ENCODE results near the gene MCF2L.

Gene MCF2L

DNA sequence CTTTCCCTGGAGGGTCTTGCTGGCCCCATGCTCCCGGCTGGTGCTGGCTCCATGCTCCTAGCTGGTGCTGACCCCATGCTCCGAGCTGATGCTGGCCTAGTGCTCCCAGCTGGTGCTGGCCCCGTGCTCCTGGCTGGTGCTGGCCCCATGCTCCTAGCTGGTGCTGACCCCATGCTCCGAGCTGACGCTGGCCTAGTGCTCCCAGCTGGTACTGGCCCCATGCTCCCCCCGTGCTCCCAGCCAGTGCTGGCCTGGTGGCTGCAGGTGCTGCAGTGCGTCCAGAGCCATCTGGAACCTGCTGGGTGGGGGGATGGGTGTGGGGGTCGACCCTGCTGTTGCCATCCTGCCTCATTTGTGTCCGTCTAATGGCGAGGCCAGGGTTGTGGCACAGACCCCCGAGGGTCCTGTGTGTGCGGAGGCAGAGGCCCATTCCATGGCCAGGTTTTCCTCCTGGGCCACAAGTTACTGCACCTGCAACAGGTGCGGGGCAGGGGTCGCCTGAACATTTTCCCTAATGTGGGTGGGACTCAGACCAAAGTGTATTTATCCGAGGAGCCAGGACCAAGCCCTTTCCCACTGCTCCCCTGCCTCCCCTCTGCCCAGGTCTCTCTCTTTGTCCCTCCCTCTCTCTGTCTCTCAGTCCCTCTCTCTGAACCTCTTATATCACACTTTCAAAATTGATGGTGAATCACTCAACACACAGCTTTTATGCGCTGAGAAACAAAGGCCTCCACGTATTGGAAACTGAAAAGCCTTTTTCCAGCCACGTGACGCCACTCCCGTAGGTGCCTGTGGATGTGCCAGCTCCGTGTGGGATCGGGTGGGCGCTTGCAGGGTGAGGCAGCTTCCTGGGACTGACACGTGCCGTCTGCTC, 45.1 kb downstream of the MCF2L start:
- in situ Hi-C loops (cut with MboI; ENCODE audit: low sequenced_read_pairs) = no loop called here

- in situ Hi-C loops (cut with MboI; ENCODE audit: low sequenced_read_pairs) = no loop called here
These were observed 46.0 kb downstream of the MCF2L start for GRCh38 chr13:113014752-113015745.

GRCh38 chr13:113015826-113016525, 47.0 kb downstream of the MCF2L start:
- in situ Hi-C loops (cut with MboI; ENCODE audit: low sequenced_read_pairs) = no loop called here

DNA sequence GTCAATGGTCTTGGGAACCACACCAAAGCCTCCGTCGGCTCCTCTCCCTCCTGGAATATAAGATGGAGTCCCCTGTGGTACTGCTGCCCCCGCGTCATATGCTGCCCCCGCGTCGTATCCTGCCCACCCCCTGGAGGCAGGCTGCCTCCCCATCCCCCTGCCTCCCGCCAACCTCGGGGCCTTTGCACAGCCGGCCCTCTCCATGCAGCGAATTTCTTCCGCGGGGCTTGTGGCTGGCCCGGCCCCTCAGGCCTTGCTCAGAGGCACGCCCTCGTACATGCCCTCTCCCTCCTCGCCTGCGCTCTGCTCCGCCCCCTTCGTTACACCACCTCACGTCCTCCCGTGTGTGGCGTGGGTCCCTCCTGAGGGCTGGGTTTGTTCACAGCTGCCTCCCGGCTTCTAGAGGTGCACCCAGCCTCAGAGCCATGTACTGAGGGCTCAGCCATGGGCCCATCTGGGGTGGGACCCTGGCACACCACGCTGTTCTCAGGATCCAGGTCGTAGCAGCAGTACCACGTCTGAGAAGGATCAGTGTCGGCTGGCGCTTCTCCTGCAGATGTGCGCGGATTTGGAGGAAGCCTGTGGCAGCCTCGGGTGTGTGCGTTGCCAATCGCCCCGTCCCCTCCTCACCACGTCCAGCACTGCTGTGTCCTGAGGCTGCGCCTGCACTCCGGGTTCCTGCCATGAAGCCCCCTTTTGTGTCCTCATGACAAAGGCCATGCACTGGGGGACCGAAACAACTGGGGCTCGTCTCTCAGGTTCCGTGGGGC, 47.7 kb downstream of the MCF2L start:
- in situ Hi-C loops (cut with MboI; ENCODE audit: low sequenced_read_pairs) = no loop called here

DNA sequence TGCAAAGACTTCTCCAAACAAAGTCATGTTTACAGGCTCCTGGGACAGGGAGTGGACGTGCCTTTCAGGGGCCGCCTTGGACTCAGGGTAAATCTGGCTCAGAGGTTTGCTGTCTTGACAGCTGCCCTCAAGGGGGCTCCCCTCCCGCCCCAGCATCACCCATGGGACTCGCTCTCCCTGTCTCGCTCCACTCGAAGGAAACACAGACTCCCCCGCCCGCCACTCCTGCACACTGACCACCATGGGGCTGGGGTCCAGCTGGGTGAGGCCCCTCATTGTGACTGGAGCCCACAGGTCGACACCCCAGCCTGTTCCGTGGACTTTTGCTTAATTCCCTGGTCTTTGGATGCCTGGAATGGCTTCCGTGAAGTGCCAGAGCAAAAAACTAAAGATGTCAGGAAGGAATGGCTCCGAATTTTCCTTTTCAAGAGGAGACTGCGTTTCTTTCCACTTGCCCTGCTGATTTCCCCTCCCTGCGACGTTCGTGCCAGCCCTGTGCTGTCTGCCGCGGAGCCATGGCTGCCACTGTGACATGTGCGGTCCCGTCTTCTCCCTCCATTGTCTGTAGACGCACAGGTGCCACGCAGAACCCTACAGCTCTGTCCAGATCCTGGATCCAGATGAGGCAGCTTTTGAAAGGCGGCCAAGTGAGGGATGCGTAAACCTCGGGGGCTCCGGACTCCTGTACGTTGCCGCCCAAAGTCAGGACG, 48.6 kb downstream of the MCF2L start:
- in situ Hi-C loops (cut with MboI; ENCODE audit: low sequenced_read_pairs) = no loop called here

- in situ Hi-C loops (cut with MboI; ENCODE audit: low sequenced_read_pairs) = no loop called here
These were observed 49.9 kb downstream of the MCF2L start for GRCh38 chr13:113018676-113019465.

GRCh38 chr13:113020323-113021080, 51.5 kb downstream of the MCF2L start:
- in situ Hi-C loops (cut with MboI; ENCODE audit: low sequenced_read_pairs) = no loop called here

DNA sequence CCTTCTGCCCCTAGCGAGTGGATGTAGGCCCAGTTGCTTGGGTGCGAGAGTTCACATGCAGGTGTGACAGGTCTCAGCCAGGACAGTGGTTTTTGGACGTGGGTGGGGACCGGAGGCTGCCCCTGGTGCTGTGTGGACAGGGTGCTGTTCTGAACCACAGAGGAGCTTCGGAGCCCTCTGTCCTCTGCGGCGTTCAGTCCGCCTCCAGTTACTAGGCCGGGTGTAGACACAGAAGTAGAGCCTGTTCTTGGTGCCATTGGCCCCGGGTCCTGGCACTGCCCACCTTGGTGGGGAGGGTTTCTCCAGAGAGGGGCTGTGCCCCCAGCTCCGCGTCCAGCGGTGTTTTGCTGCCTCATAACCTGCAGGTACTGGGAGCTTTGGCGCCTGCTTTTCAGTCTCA, 52.4 kb downstream of the MCF2L start:
- in situ Hi-C loops (cut with MboI; ENCODE audit: low sequenced_read_pairs) = no loop called here

DNA sequence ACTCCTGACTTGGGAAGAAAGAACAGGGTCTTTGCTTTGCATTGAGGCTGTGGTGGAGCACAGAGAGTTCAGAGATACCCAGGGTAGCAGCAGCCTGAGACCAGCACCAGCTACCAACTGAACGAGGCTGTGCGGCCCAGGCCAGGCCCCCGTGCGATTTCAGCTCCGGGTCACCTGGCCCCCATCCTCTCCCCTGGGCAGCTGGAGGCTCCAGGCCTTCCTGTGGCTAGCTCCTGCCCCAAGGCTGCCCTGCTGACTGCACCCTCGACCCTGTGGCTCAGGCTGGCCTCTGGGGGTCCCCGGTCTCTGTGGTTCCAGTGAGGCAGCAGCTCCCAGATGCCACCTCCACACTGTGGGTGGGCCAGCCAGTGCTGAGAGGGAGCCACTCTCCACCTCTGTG, 52.8 kb downstream of the MCF2L start:
- in situ Hi-C loops (cut with MboI; ENCODE audit: low sequenced_read_pairs) = no loop called here

DNA sequence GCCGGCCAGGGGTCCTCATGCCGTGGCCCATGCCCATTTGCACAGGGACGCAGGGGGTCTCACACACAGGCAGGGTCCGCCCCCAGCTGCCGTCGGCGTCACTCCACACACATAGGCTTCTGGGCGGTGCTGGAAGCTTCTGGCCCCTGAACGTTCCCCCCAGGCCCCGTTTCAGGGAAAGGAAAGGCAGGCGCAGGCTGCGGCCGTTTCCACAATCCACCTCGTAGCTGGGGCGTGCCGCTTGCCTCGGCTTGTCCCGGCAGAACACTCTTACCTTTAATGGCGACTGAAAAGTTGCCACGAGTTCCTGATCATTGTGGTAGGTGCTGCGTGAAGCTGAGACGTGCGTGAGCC, 53.4 kb downstream of the MCF2L start:
- in situ Hi-C loops (cut with MboI; ENCODE audit: low sequenced_read_pairs) = no loop called here

GRCh38 chr13:113022745-113023574, 53.9 kb downstream of the MCF2L start:
- in situ Hi-C loops (cut with MboI; ENCODE audit: low sequenced_read_pairs) = no loop called here

DNA sequence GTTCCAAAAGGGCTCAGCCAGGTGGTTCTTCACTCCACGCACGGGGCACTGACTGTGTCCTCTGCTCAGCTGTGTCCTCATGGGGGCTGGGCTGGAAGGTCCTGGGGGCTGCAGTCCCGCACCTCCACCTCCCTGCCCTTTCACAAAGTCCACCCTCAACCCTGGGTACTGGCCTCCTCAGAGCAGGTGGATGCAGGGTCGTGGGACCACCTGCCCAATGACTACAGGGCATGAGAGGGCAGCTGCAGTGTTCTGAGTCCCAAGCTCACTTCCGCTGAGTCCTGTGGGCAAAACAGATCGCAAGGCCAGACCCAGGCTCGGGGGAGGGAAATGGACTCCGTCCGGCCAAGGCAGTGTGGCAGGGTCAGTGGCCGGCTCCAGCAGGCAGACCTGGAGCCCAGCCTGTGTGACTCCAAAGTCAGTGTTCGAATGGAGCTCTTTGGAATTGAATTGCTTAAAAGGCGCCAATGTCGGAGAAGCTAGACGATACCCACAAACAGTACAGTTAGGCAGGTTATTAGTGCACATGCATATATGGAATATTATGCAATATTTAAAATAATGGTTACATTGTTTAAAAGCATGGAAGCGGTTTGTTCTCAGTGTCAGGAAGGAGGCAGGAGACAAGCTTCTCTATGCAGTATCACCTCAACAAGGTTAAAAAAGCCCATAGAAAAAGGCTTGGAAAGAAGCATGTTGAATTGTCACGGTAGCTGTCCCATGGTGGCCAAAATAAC, 54.8 kb downstream of the MCF2L start:
- in situ Hi-C loops (cut with MboI; ENCODE audit: low sequenced_read_pairs) = no loop called here

DNA sequence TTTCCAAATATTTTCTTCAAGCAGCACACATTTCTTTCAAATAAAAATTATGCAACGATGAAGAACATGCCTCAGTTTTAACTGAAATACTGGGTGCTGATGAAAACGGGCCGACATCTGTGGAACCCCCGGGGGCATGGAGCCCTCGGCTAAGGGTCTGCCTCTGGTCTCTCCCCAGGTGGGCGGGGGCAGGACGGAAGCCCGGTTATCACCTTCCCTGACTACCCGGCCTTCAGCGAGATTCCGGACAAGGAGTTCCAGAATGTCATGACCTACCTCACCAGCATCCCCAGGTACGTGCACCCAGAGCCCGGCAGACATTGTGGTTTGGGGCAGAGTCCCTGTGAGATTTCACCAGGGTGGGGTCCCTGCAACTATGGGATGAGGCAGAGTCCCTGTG, 55.5 kb downstream of the MCF2L start:
- in situ Hi-C loops (cut with MboI; ENCODE audit: low sequenced_read_pairs) = no loop called here

- in situ Hi-C loops (cut with MboI; ENCODE audit: low sequenced_read_pairs) = no loop called here
These were observed 57.4 kb downstream of the MCF2L start for GRCh38 chr13:113026391-113026910.

GRCh38 chr13:113027095-113027494, 58.1 kb downstream of the MCF2L start:
- in situ Hi-C loops (cut with MboI; ENCODE audit: low sequenced_read_pairs) = no loop called here

GRCh38 chr13:113027566-113027965, 58.6 kb downstream of the MCF2L start:
- in situ Hi-C loops (cut with MboI; ENCODE audit: low sequenced_read_pairs) = no loop called here
